ENCODE data around the gene ANKRD22. TPM values are rescaled to one million over a fixed set of nuclear protein-coding genes. Genes with fewer than 3 reads are reported as not detected.

ANKRD22 gene
- total and polyA plus RNA-seq, 2 of the 8 experiments (the other 6 are each of a cell fraction or from before 2014, with no cell fraction given) = 0.68 TPM; not detected in 1

GRCh38 chr10:88870089-88870488 lies 18.4 kb upstream of the ANKRD22 start:
- Histone ChIP-seq H2BK12ac (ENCODE audit: low read depth, low read length) (no peak overlapping the region), H3K14ac (ENCODE audit: insufficient read length) (no peak overlapping the region), H3K23ac (ENCODE audit: insufficient read length) (no peak overlapping the region), H3K23me2 (ENCODE audit: low read depth, low read length) (no peaks in the 10 kb centered on the region), H3K4me1 (replicated peaks in 1 of 4; ENCODE audit: control insufficient read depth in 3 of 4, insufficient read depth in 4 of 4, low read length in 3 of 4) (no peaks in the 10 kb centered on the region), H2AK5ac (ENCODE audit: low read depth, low read length) (no peak overlapping the region), H3K79me1 (ENCODE audit: low read depth, low read length) (no peaks in the 10 kb centered on the region), H3K27ac (ENCODE audit: low read depth, low read length) (no peak overlapping the region), H3K4me2 (ENCODE audit: insufficient read depth in 1 of 2, low read depth in 2 of 2, low read length in 2 of 2) (no peak overlapping the region), H3K9ac (replicated peaks in 1 of 4; ENCODE audit: extremely low read depth in 1 of 4, low read depth in 3 of 4, low read length in 3 of 4) (no peak overlapping the region), H3K79me2 (ENCODE audit: control insufficient read depth in 1 of 2, insufficient read depth in 2 of 2, low read length in 2 of 2) (no peaks in the 10 kb centered on the region), H2BK120ac (replicated peaks; ENCODE audit: low read depth, low read length) (no peak overlapping the region), H4K5ac (ENCODE audit: insufficient read length, low read depth, low read length) (no peak overlapping the region), H2BK15ac (ENCODE audit: low read length) (no peak overlapping the region), H3K4ac (replicated peaks; ENCODE audit: insufficient read length, low read depth, low read length) (no peak overlapping the region), H4K20me1 (replicated peaks in 1 of 2; ENCODE audit: control insufficient read depth in 1 of 2, insufficient read depth in 2 of 2, low read length in 2 of 2) (no peaks in the 10 kb centered on the region), H3K56ac (replicated peaks; ENCODE audit: insufficient read length, low read depth, low read length) (no peak overlapping the region), H4K91ac (replicated peaks; ENCODE audit: insufficient read length, low read length) (no peak overlapping the region), H4K8ac (ENCODE audit: extremely low read depth, insufficient read depth, low read length) (no peak overlapping the region), H3K9me3 (ENCODE audit: insufficient read depth in 2 of 2, low read depth in 1 of 2, low read length in 1 of 2) (no peaks in the 10 kb centered on the region), H2BK5ac (ENCODE audit: low read depth, low read length) (no peak overlapping the region), H3K36me3 (ENCODE audit: control insufficient read depth in 2 of 4, insufficient read depth in 4 of 4, low read length in 3 of 4) (no peaks in the 10 kb centered on the region), H3K18ac (ENCODE audit: extremely low read depth, low read length) (no peak overlapping the region), H2AFZ (ENCODE audit: low read length) (no peak overlapping the region), H3K27me3 (replicated peaks in 1 of 4; ENCODE audit: control insufficient read depth in 3 of 4, extremely low read depth in 1 of 4, insufficient read depth in 3 of 4, low read length in 3 of 4) (no peaks in the 10 kb centered on the region), H2BK20ac (ENCODE audit: low read length) (no peak overlapping the region), H3K4me3 (ENCODE audit: extremely low read depth in 1 of 4, insufficient read depth in 2 of 4, low read depth in 3 of 4, low read length in 4 of 4) (no peak overlapping the region)
- FAIRE-seq (no peak), DNase-seq (ENCODE audit: low read depth in 1 of 2, low spot score in 2 of 2) (no peak)
- POLR2A ChIA-PET (ENCODE audit: partially characterized antibody) = interaction anchor here (1.4 kb wide), 1 partner anchor 10 kb away, joined by 10 read pairs; the partner anchor contains the start of gene STAMBPL1
- TF ChIP-seq KDM1A (IDR thresholded peaks at IDR 0.05; ENCODE audit: borderline replicate concordance, low read length) (no peak), POLR2AphosphoS5 (IDR thresholded peaks at IDR 0.05; ENCODE audit: low read depth, low read length) (no peak), MAFK (IDR thresholded peaks at IDR 0.05; ENCODE audit: low read depth, low read length) (no peak), CBX8 (IDR thresholded peaks at IDR 0.05; ENCODE audit: borderline replicate concordance, low read depth, low read length) (no peak), FOSL1 (IDR thresholded peaks at IDR 0.05; ENCODE audit: insufficient read depth, low read depth, low read length) (no peak), EZH2 (IDR thresholded peaks at IDR 0.05; ENCODE audit: low read depth, low read length, severe bottlenecking) (no peak), USF2 (IDR thresholded peaks at IDR 0.05; ENCODE audit: low read length) (no peak), PHF8 (conservative IDR thresholded peaks at IDR 0.05; ENCODE audit: low read depth, low read length) (no peak)
- CTCF ChIA-PET (ENCODE audit: partially characterized antibody) = interaction anchor here (0.7 to 1.6 kb wide), 6 partner anchors 17 to 142 kb away, joined by 3 to 11 read pairs (median 4); no protein-coding TSS in a partner anchor
